K562 (cell line): ENCODE measurements around the gene PKP1. TPM values are rescaled to one million over a fixed set of nuclear protein-coding genes. Genes with fewer than 3 reads are reported as not detected.

Experiments
- ATAC-seq: fragments of 200-7000 bp; cut with Tn5 transposase; 3 replicates; pipeline ENCODE4 v1.9.1; 2020; ENCODE audit warnings: moderate library complexity
- BruUV-seq: library from RNA; stranded (reverse); fragments of 400-500 nt; replicated peaks from 2 replicates; lab custom pipeline; 2021; lab: Mats Ljungman, UMichigan
- CTCF ChIA-PET: fragments of 300-600 bp; formaldehyde crosslinking; extraction: SDS; loops from one replicate; lab custom pipeline; 2021; ENCODE audit warnings: low intra/inter-chr PET ratio; lab: Yijun Ruan, JAX
- POLR2A ChIA-PET: fragments of 300-600, 350-650 bp; sonication (Branson Sonifier 250); formaldehyde crosslinking; extraction: SDS; loops from one replicate; lab custom pipeline; 2021; ENCODE audit warnings: antibody characterized with exemption, inconsistent platforms; lab: Yijun Ruan, JAX
- DNase-seq, 4 experiments: peaks; one replicate each; pipeline versions ENCODE4 v3.0.0 to v3.0.0-alpha.2; 2011 to 2018; ENCODE audit warnings: low spot score in 3 of 4, mixed read lengths in 3 of 4; ENCODE audit errors: extremely low read depth in 1 of 4
- FAIRE-seq: peaks from 2 replicates; lab custom pipeline; 2011; peaks lifted over from hg19 to GRCh38; lab: Jason Lieb, UNC
- H2AFZ ChIP-seq: 2 replicates; pipeline ENCODE4 v1.6.0; 2011; ENCODE audit warnings: low read depth, low read length, control low read depth, inconsistent platforms
- H3K27ac ChIP-seq: fragments of 200-600 bp; 3 replicates; pipeline ENCODE4 v1.8.0; 2011; ENCODE audit warnings: low read depth, mild to moderate bottlenecking, control low read depth, inconsistent platforms, low read length, moderate library complexity, mixed read lengths; ENCODE audit errors: extremely low read depth
- H3K27me3 ChIP-seq, 2 experiments: fragments of 300-600 bp in 1 of 2; 2 replicates in 1 of 2; 3 replicates in 1 of 2; pipeline versions ENCODE4 v1.6.0 to v1.8.0; 2011; ENCODE audit warnings: inconsistent platforms in 2 of 2, low read length in 2 of 2, mild to moderate bottlenecking in 1 of 2, mixed read lengths in 1 of 2, moderate library complexity in 1 of 2; ENCODE audit not compliant: control insufficient read depth in 2 of 2, insufficient read depth in 2 of 2
- H3K36me3 ChIP-seq: fragments of 300-600 bp; 3 replicates; pipeline ENCODE4 v1.8.0; 2011; ENCODE audit warnings: mild to moderate bottlenecking, low read length, inconsistent platforms; ENCODE audit not compliant: control insufficient read depth, insufficient read depth
- H3K4me1 ChIP-seq, 2 experiments: fragments of 200-600 bp in 1 of 2; replicated peaks in 1 of 2; 2 replicates in 1 of 2; 3 replicates in 1 of 2; pipeline versions ENCODE4 v1.5.1 to v1.8.0; 2011; ENCODE audit warnings: inconsistent platforms in 2 of 2, low read length in 2 of 2, mild to moderate bottlenecking in 1 of 2, mixed read lengths in 1 of 2, moderate library complexity in 1 of 2; ENCODE audit not compliant: control insufficient read depth in 2 of 2, insufficient read depth in 2 of 2
- H3K4me2 ChIP-seq: 2 replicates; pipeline ENCODE4 v1.6.1; 2011; ENCODE audit warnings: low read length, control low read depth, inconsistent platforms, mixed read lengths; ENCODE audit not compliant: insufficient read depth
- H3K4me3 ChIP-seq: fragments of 200-600 bp; sonication (generic), shearing (Covaris generic); 2 replicates; pipeline ENCODE4 v1.5.1; 2016; ENCODE audit warnings: control low read depth, inconsistent platforms
- H3K79me2 ChIP-seq: fragments of 200-600 bp; 3 replicates; pipeline ENCODE4 v1.8.0; 2011; ENCODE audit warnings: low read length, inconsistent platforms; ENCODE audit not compliant: control insufficient read depth, insufficient read depth
- H3K9ac ChIP-seq, 2 experiments: 2 replicates each; pipeline versions ENCODE4 v1.6.0 to v1.6.1; 2011; ENCODE audit warnings: low read depth in 2 of 2, low read length in 2 of 2, control low read depth in 1 of 2, inconsistent platforms in 1 of 2, mild to moderate bottlenecking in 1 of 2, mixed read lengths in 1 of 2; ENCODE audit not compliant: insufficient read depth in 1 of 2
- H3K9me1 ChIP-seq: one replicate; pipeline ENCODE4 v1.6.0; 2011; ENCODE audit warnings: inconsistent platforms, mild to moderate bottlenecking, low read length, moderate library complexity; ENCODE audit not compliant: control insufficient read depth, insufficient read depth
- H3K9me3 ChIP-seq: replicated peaks from 2 replicates; pipeline ENCODE4 v1.5.1; 2011; ENCODE audit warnings: low read depth, low read length, inconsistent platforms; ENCODE audit not compliant: control insufficient read depth, insufficient read depth
- H4K20me1 ChIP-seq: replicated peaks from 2 replicates; pipeline ENCODE4 v1.6.1; 2011; ENCODE audit warnings: low read length, inconsistent platforms, mixed read lengths; ENCODE audit not compliant: control insufficient read depth, insufficient read depth
- CREM ChIP-seq: IDR thresholded peaks from 2 replicates; pipeline ENCODE4 v1.6.1; 2014; ENCODE audit warnings: antibody characterized with exemption, low read depth
- E2F6 ChIP-seq, 2 experiments: IDR thresholded peaks; 2 replicates each; pipeline ENCODE4 v1.6.1; 2011; ENCODE audit warnings: borderline replicate concordance in 1 of 2, control low read depth in 1 of 2, low read depth in 1 of 2, low read length in 1 of 2, mild to moderate bottlenecking in 1 of 2, mixed read lengths in 1 of 2, moderate library complexity in 1 of 2; ENCODE audit not compliant: insufficient read depth in 1 of 2, insufficient read length in 1 of 2, poor library complexity in 1 of 2, severe bottlenecking in 1 of 2; ENCODE audit errors: extremely low read depth in 1 of 2
- ELK1 ChIP-seq: sonication (generic); formaldehyde crosslinking; IDR thresholded peaks from 2 replicates; pipeline ENCODE4 v1.8.1; 2022; ENCODE audit warnings: missing genetic modification reagents
- FOXO4 ChIP-seq: fragments of 450-650 bp; formaldehyde crosslinking; IDR thresholded peaks from 2 replicates; pipeline ENCODE4 v1.4.0; 2020; ENCODE audit warnings: mild to moderate bottlenecking, moderate library complexity
- HLTF ChIP-seq: fragments of 450-650 bp; IDR thresholded peaks from 2 replicates; pipeline ENCODE4 v1.6.1; 2016
- MBD1 ChIP-seq: fragments of 250-450 bp; sonication (Bioruptor Pico); IDR thresholded peaks from 2 replicates; pipeline ENCODE4 v1.8.0; 2022; ENCODE audit warnings: inconsistent platforms
- POLR2G ChIP-seq: fragments of 200-400 bp; formaldehyde crosslinking; IDR thresholded peaks from 2 replicates; pipeline ENCODE4 v1.6.1; 2017; ENCODE audit warnings: low read depth, mild to moderate bottlenecking, antibody characterized with exemption, low read length, moderate library complexity
- SREBF1 ChIP-seq: fragments of 150-350 bp; IDR thresholded peaks from 2 replicates; pipeline ENCODE4 v1.6.1; 2014; ENCODE audit warnings: antibody characterized with exemption, low read depth, low read length, borderline replicate concordance
- TGIF2 ChIP-seq: sonication (generic); formaldehyde crosslinking; IDR thresholded peaks from 2 replicates; pipeline ENCODE4 v1.8.1; 2022; ENCODE audit warnings: mild to moderate bottlenecking, missing genetic modification reagents, moderate library complexity
- ZBTB17 ChIP-seq: fragments of 450-650 bp; formaldehyde crosslinking; IDR thresholded peaks from 2 replicates; pipeline ENCODE4 v1.4.0; 2020; ENCODE audit warnings: mild to moderate bottlenecking
- ZFP1 ChIP-seq: fragments of 450-650 bp; formaldehyde crosslinking; IDR thresholded peaks from 2 replicates; pipeline ENCODE4 v1.4.0; 2020; ENCODE audit warnings: mild to moderate bottlenecking, mixed read lengths
- ZNF24 ChIP-seq: fragments of 450-650 bp; IDR thresholded peaks from 2 replicates; pipeline ENCODE4 v1.6.1; 2016
- ZNF324 ChIP-seq: fragments of 250-450 bp; sonication (Bioruptor Pico); IDR thresholded peaks from 2 replicates; pipeline ENCODE4 v1.4.0; 2020; ENCODE audit warnings: mild to moderate bottlenecking
- ZNF449 ChIP-seq: fragments of 250-450 bp; sonication (Bioruptor Pico); IDR thresholded peaks from 2 replicates; pipeline ENCODE4 v1.8.0; 2022; ENCODE audit warnings: moderate library complexity, mild to moderate bottlenecking, inconsistent platforms
- WGBS: fragments of 100-300 bp; shearing (Covaris generic); methylation state at CpG from one replicate; pipeline ENCODE4 v1.1.6; 2016; ENCODE audit warnings: low coverage, mixed read lengths; ENCODE audit not compliant: insufficient coverage; ENCODE audit errors: missing lambda C conversion rate; 5-methylcytosine and 5-hydroxymethylcytosine counted together
- in situ Hi-C: fragments of 300-500 bp; cut with MboI; formaldehyde crosslinking; loops from 4 replicates; pipeline ENCODE4 v1.15.0; 2018; ENCODE audit warnings: inconsistent platforms, mixed read lengths
- intact Hi-C: fragments of 100-400 bp; cut with micrococcal nuclease; formaldehyde crosslinking; loops from 2 replicates; pipeline ENCODE4 v1.14.2; 2022
- polyA plus RNA-seq, 8 experiments: library from polyadenylated mRNA; depleted of rRNA in 4 of 8; stranded (reverse) in 5 of 8; unstranded in 3 of 8; fragments of >200 nt; fragmentation: Nextera tagmentation in 2 of 8; fragmentation: Illumina TruSeq in 1 of 8; extraction: Ambion mirVana in 2 of 8; extraction: Trizol in 1 of 8; gene quantifications; 2 replicates each; pipeline versions ENCODE4 v1.2.1 to v1.2.3, GENCODE V29; 2011 to 2014; ENCODE audit warnings: inconsistent platforms in 1 of 8, missing spikeins in 1 of 8
- total RNA-seq, 7 experiments: library from RNA; depleted of rRNA in 6 of 7; stranded (reverse); fragments of >200 nt in 6 of 7; fragmentation: Illumina TruSeq in 2 of 7; extraction: Trizol in 2 of 7; gene quantifications; 2 replicates each; pipeline versions ENCODE4 v1.2.1 to v1.2.3, GENCODE V29; 2011 to 2021; ENCODE audit warnings: low replicate concordance in 1 of 7

The PKP1 gene
- total and polyA plus RNA-seq, 9 of the 15 experiments (the other 6 are each of a cell fraction or from before 2014, with no cell fraction given): not detected

- H4K20me1 ChIP-seq: no peaks in the 10 kb centered on the region; the same call in 1 of the 2 replicates
- H3K4me3 ChIP-seq: no peak overlapping the region
- H3K9ac ChIP-seq: no peak overlapping the region
- H3K9me3 ChIP-seq: no peaks in the 10 kb centered on the region
- no TSS peak for BruUV-seq
- H3K4me1 ChIP-seq: no peaks in the 10 kb centered on the region
- H2AFZ ChIP-seq: no peak overlapping the region
- ATAC-seq: no peak
- ChIA-PET CTCF (no interaction called here), POLR2A (interaction anchor here (0.6 to 1.2 kb wide), 4 partner anchors 8 to 261 kb away, joined by 3 to 4 read pairs (median 3); no protein-coding TSS in a partner anchor)
- intact Hi-C loops: no loop called here
- H3K4me2 ChIP-seq: no peak overlapping the region
- peaks cover 24 to 66% of the 10 kb centered on the region in 2 experiments for H3K27me3 ChIP-seq
- H3K9me1 ChIP-seq: no peaks in the 10 kb centered on the region
- H3K79me2 ChIP-seq: no peaks in the 10 kb centered on the region
- in situ Hi-C loops: no loop called here
- FAIRE-seq: no peak
- H3K27ac ChIP-seq: no peak overlapping the region
- 2% methylated on average over 4 of the region's 4 CpGs for WGBS
- TF ChIP-seq CREM (no peak), ELK1 (CRISPR knock-in tag) (no peak), ZBTB17 (no peak), HLTF (no peak), ZNF324 (CRISPR knock-in tag) (no peak), ZNF449 (CRISPR knock-in tag) (no peak), TGIF2 (CRISPR knock-in tag) (no peak), ZFP1 (CRISPR knock-in tag) (no peak), MBD1 (CRISPR knock-in tag) (no peak), POLR2G (no peak), SREBF1 (no peak), E2F6 (IDR thresholded peaks at IDR 0.05; ENCODE audit: borderline replicate concordance in 1 of 2, extremely low read depth in 1 of 2, insufficient read depth in 1 of 2, insufficient read length in 1 of 2, low read depth in 1 of 2, low read length in 1 of 2, poor library complexity in 1 of 2, severe bottlenecking in 1 of 2) (no peak), ZNF24 (no peak), FOXO4 (CRISPR knock-in tag) (no peak)
- no peaks in the 10 kb centered on the region for H3K36me3 ChIP-seq
- no peak for DNase-seq
Measured at GRCh38 chr1:201329801-201330200, 46.5 kb downstream of the PKP1 start.
